GM19463 (cell line): ENCODE data around the gene MAP3K20.
"Not testable (repeated sequence)": the region's sequence is repeated elsewhere in the genome, so short reads cannot be mapped to it uniquely, and the experiment has no call there.

Source experiments
- ATAC-seq: cut with Tn5 transposase; IDR thresholded peaks from one replicate; pipeline ENCODE4 v1.9.1; 2021; ENCODE audit warnings: mild to moderate bottlenecking, moderate library complexity; ENCODE audit not compliant: unreplicated experiment

Gene MAP3K20

GRCh38 chr2:173153301-173153885 is 77.7 kb downstream of the MAP3K20 start:
- ATAC-seq: no peak

GRCh38 chr2:173157676-173158293 is 82.1 kb downstream of the MAP3K20 start:
- ATAC-seq: no peak

GRCh38 chr2:173159791-173160463 is 84.3 kb downstream of the MAP3K20 start:
- no peak for ATAC-seq

GRCh38 chr2:173160618-173161017 is 85.0 kb downstream of the MAP3K20 start:
- no peak for ATAC-seq

- ATAC-seq: no peak
Observed at GRCh38 chr2:173161040-173161439, 85.4 kb downstream of the MAP3K20 start.

GRCh38 chr2:173161507-173161906 is 85.9 kb downstream of the MAP3K20 start:
- ATAC-seq: no peak

GRCh38 chr2:173163357-173163756 is 87.7 kb downstream of the MAP3K20 start:
- ATAC-seq: not testable (repeated sequence)

- no peak for ATAC-seq
Observed at GRCh38 chr2:173164396-173164795, 88.8 kb downstream of the MAP3K20 start.

- ATAC-seq: no peak
Observed at GRCh38 chr2:173165443-173166238, 90.0 kb downstream of the MAP3K20 start.

- ATAC-seq: no peak
Observed at GRCh38 chr2:173171321-173171720, 95.7 kb downstream of the MAP3K20 start.

GRCh38 chr2:173171924-173172643 is 96.4 kb downstream of the MAP3K20 start:
- ATAC-seq: no peak

GRCh38 chr2:173174339-173174738 is 98.7 kb downstream of the MAP3K20 start:
- ATAC-seq: not testable (repeated sequence)

GRCh38 chr2:173175222-173175621 is 99.6 kb downstream of the MAP3K20 start:
- ATAC-seq: no peak

- no peak for ATAC-seq
Observed at GRCh38 chr2:173181982-173182381, 106.3 kb downstream of the MAP3K20 start.

GRCh38 chr2:173184031-173185004 is 108.7 kb downstream of the MAP3K20 start:
- ATAC-seq: no peak

GRCh38 chr2:173185437-173185836 is 109.8 kb downstream of the MAP3K20 start:
- no peak for ATAC-seq

- no peak for ATAC-seq
Observed at GRCh38 chr2:173187941-173188788, 112.5 kb downstream of the MAP3K20 start.

GRCh38 chr2:173191601-173192000 is 116.0 kb downstream of the MAP3K20 start:
- no peak for ATAC-seq

- no peak for ATAC-seq
Observed at GRCh38 chr2:173192071-173192470, 116.4 kb downstream of the MAP3K20 start.
